ENCODE results near the gene FDX2.

GRCh38 chr19:10270180-10270615 lies 45.6 kb downstream of the FDX2 start:
- peak in 1 of 4 donors; percentile 5 for TF ChIP-seq POLR2A (IDR thresholded peaks at IDR 0.05)
- TF ChIP-seq CTCF (IDR thresholded peaks at IDR 0.05) = no peak
